GM18507 (cell line): ENCODE data around the gene EFHC1.

Experiments
- DNase-seq: peaks from one replicate; pipeline ENCODE4 v3.0.0; 2011; ENCODE audit warnings: low read depth; ENCODE audit not compliant: insufficient read length; ENCODE audit errors: extremely low spot score
- FAIRE-seq: peaks from 2 replicates; lab custom pipeline; 2011; peaks lifted over from hg19 to GRCh38; lab: Jason Lieb, UNC

The EFHC1 gene

GRCh38 chr6:52566201-52566600 is 146.1 kb downstream of the EFHC1 start:
- FAIRE-seq (peak; percentile 24), DNase-seq (no peak)

GRCh38 chr6:52566853-52567279 is 146.7 kb downstream of the EFHC1 start:
- FAIRE-seq: no peak
- no peak for DNase-seq

- DNase-seq: no peak
Observed at GRCh38 chr6:52568320-52568719, 148.2 kb downstream of the EFHC1 start.

GRCh38 chr6:52570291-52570700 is 150.2 kb downstream of the EFHC1 start:
- no peak for DNase-seq
- FAIRE-seq: no peak

More at GRCh38 chr6:52568320-52568719, 148.2 kb downstream of the EFHC1 start:
- no peak for FAIRE-seq

- FAIRE-seq (no peak), DNase-seq (no peak)
Observed at GRCh38 chr6:52571099-52571755, 151.1 kb downstream of the EFHC1 start.

- FAIRE-seq (no peak), DNase-seq (no peak)
Observed at GRCh38 chr6:52572536-52572935, 152.4 kb downstream of the EFHC1 start.

- no peak for DNase-seq
- no peak for FAIRE-seq
Observed at GRCh38 chr6:52573295-52573694, 153.2 kb downstream of the EFHC1 start.
